SU-DHL-6 (cell line): ENCODE measurements around the gene LCMT1.

Experiments
- H2AFZ ChIP-seq: fragments of 200-600 bp; sonication (generic); 2 replicates; pipeline ENCODE4 v1.6.1; 2014; ENCODE audit warnings: low read depth, mild to moderate bottlenecking, moderate library complexity, mixed read lengths, antibody characterized with exemption, low read length; ENCODE audit not compliant: severe bottlenecking
- H3F3A ChIP-seq: fragments of 200-600 bp; shearing (Covaris generic); 2 replicates; pipeline ENCODE4 v1.6.0; 2016; ENCODE audit warnings: antibody characterized with exemption, mild to moderate bottlenecking; ENCODE audit not compliant: insufficient read depth
- H3K27ac ChIP-seq: fragments of 200-600 bp; sonication (generic); 2 replicates; pipeline ENCODE4 v1.5.1; 2016; ENCODE audit warnings: low read depth, mild to moderate bottlenecking, low read length, moderate library complexity, mixed read lengths
- H3K27me3 ChIP-seq: fragments of 200-600 bp; sonication (generic), shearing (Covaris generic); 2 replicates; pipeline ENCODE4 v1.6.0; 2014; ENCODE audit warnings: mild to moderate bottlenecking, low read length
- H3K36me3 ChIP-seq: fragments of 200-600 bp; sonication (generic); 2 replicates; pipeline ENCODE4 v1.6.1; 2014; ENCODE audit warnings: mild to moderate bottlenecking, low read length, mixed read lengths
- H3K4me2 ChIP-seq: fragments of 300-600, 200-600 bp; shearing (Covaris generic), sonication (generic); 2 replicates; pipeline ENCODE4 v1.6.0; 2014; ENCODE audit warnings: low read length, low read depth, mild to moderate bottlenecking; ENCODE audit not compliant: poor library complexity, severe bottlenecking
- H3K4me3 ChIP-seq: fragments of 200-600 bp; sonication (generic); 2 replicates; pipeline ENCODE4 v1.5.1; 2014; ENCODE audit warnings: antibody characterized with exemption, low read length, mild to moderate bottlenecking, mixed read lengths; ENCODE audit not compliant: insufficient read depth, poor library complexity, severe bottlenecking
- H3K79me2 ChIP-seq: fragments of 200-600 bp; sonication (generic); 2 replicates; pipeline ENCODE4 v1.6.1; 2014; ENCODE audit warnings: mild to moderate bottlenecking, low read length, moderate library complexity; ENCODE audit not compliant: insufficient read depth
- H3K9ac ChIP-seq: fragments of 200-600 bp; sonication (generic); 2 replicates; pipeline ENCODE4 v1.7.0; 2014; ENCODE audit warnings: mild to moderate bottlenecking, low read length
- H3K9me2 ChIP-seq: fragments of 200-600 bp; sonication (generic); replicated peaks from 2 replicates; pipeline ENCODE4 v1.6.1; 2014; ENCODE audit warnings: low read length; ENCODE audit not compliant: insufficient read depth
- H3K9me3 ChIP-seq: fragments of 200-600 bp; sonication (generic); 2 replicates; pipeline ENCODE4 v1.6.1; 2014; ENCODE audit warnings: low read length, mixed read lengths; ENCODE audit not compliant: insufficient read depth
- H4K20me1 ChIP-seq: fragments of 200-600 bp; sonication (generic); 2 replicates; pipeline ENCODE4 v1.6.1; 2014; ENCODE audit warnings: low read depth, mild to moderate bottlenecking, antibody characterized with exemption, low read length, moderate library complexity, mixed read lengths
- CTCF ChIP-seq: fragments of 200-600 bp; sonication (generic); IDR thresholded peaks from one replicate; pipeline ENCODE4 v1.5.1; 2017; ENCODE audit warnings: antibody characterized with exemption, mild to moderate bottlenecking, low read length, moderate library complexity; ENCODE audit not compliant: insufficient read depth, poor library complexity, severe bottlenecking
- EZH2phosphoT487 ChIP-seq: fragments of 200-600 bp; sonication (generic), shearing (Covaris generic); conservative IDR thresholded peaks from 2 replicates; pipeline ENCODE4 v1.6.1; 2018; ENCODE audit warnings: mild to moderate bottlenecking, antibody characterized with exemption, low read length, moderate library complexity, mixed read lengths

The LCMT1 gene

GRCh38 chr16:25094596-25094995, 16.9 kb upstream of the LCMT1 start:
- Histone ChIP-seq H3K4me3 (no peak overlapping the region), H3F3A (no peaks in the 10 kb centered on the region), H3K79me2 (no peaks in the 10 kb centered on the region), H3K36me3 (no peaks in the 10 kb centered on the region), H4K20me1 (no peaks in the 10 kb centered on the region), H3K27ac (no peak overlapping the region), H3K9ac (no peak overlapping the region), H2AFZ (no peak overlapping the region), H3K4me2 (no peak overlapping the region), H3K27me3 (no peaks in the 10 kb centered on the region), H3K9me2 (no peaks in the 10 kb centered on the region), H3K9me3 (no peaks in the 10 kb centered on the region)
- no peak for TF ChIP-seq CTCF
- TF ChIP-seq EZH2phosphoT487: no peak

GRCh38 chr16:25095636-25096035, 15.9 kb upstream of the LCMT1 start:
- H3K9ac ChIP-seq: no peak overlapping the region
- H3K27me3 ChIP-seq: no peaks in the 10 kb centered on the region
- H3K9me3 ChIP-seq: no peaks in the 10 kb centered on the region
- no peaks in the 10 kb centered on the region for H3F3A ChIP-seq
- no peak overlapping the region for H3K27ac ChIP-seq
- TF ChIP-seq EZH2phosphoT487 (no peak), CTCF (no peak)
- no peak overlapping the region for H2AFZ ChIP-seq
- no peaks in the 10 kb centered on the region for H3K9me2 ChIP-seq
- H3K4me2 ChIP-seq: no peak overlapping the region
- H3K4me3 ChIP-seq: no peak overlapping the region
- no peaks in the 10 kb centered on the region for H3K79me2 ChIP-seq
- no peaks in the 10 kb centered on the region for H4K20me1 ChIP-seq
- no peaks in the 10 kb centered on the region for H3K36me3 ChIP-seq

- no peak overlapping the region for H3K27ac ChIP-seq
- H3K36me3 ChIP-seq: no peaks in the 10 kb centered on the region
- no peaks in the 10 kb centered on the region for H3K9me3 ChIP-seq
- no peak overlapping the region for H2AFZ ChIP-seq
- no peaks in the 10 kb centered on the region for H3K27me3 ChIP-seq
- H3F3A ChIP-seq: no peaks in the 10 kb centered on the region
- H3K9ac ChIP-seq: no peak overlapping the region
- no peak overlapping the region for H3K4me3 ChIP-seq
- no peak overlapping the region for H3K4me2 ChIP-seq
- H3K79me2 ChIP-seq: no peaks in the 10 kb centered on the region
- H3K9me2 ChIP-seq: no peaks in the 10 kb centered on the region
- no peak for TF ChIP-seq CTCF
- TF ChIP-seq EZH2phosphoT487: no peak
- no peaks in the 10 kb centered on the region for H4K20me1 ChIP-seq
Measured at GRCh38 chr16:25097276-25097975, 14.1 kb upstream of the LCMT1 start.
